ENCODE measurements around the gene PROK2.

Gene PROK2

GRCh38 chr3:71786217-71786549, 1.2 kb upstream of the PROK2 start:
- no peak for DNase-seq

- no peak for DNase-seq
Measured at GRCh38 chr3:71785532-71786216, 726 bp upstream of the PROK2 start.

GRCh38 chr3:71784201-71784913, 591 bp downstream of the PROK2 start:
- no peak for DNase-seq

GRCh38 chr3:71783152-71783551, 1.8 kb downstream of the PROK2 start:
- DNase-seq, result no peak

- no peak for DNase-seq
Measured at GRCh38 chr3:71780430-71780829, 4.5 kb downstream of the PROK2 start.

GRCh38 chr3:71779674-71780377, 5.1 kb downstream of the PROK2 start:
- DNase-seq, result no peak

GRCh38 chr3:71778353-71778752, 6.6 kb downstream of the PROK2 start:
- DNase-seq, result no peak

GRCh38 chr3:71776538-71776937, 8.4 kb downstream of the PROK2 start:
- no peak for DNase-seq

GRCh38 chr3:71771884-71772283, 13.1 kb downstream of the PROK2 start:
- DNase-seq, result no peak

- DNase-seq, result no peak
Measured at GRCh38 chr3:71771126-71771525, 13.8 kb downstream of the PROK2 start.

- DNase-seq, result no peak
Measured at GRCh38 chr3:71763426-71763825, 21.5 kb downstream of the PROK2 start.

GRCh38 chr3:71760140-71760539, 24.8 kb downstream of the PROK2 start:
- DNase-seq, result no peak

- DNase-seq, result no peak
Measured at GRCh38 chr3:71759401-71759800, 25.5 kb downstream of the PROK2 start.

- DNase-seq, result no peak
Measured at GRCh38 chr3:71758091-71758490, 26.9 kb downstream of the PROK2 start.

GRCh38 chr3:71754610-71755253, 30.2 kb downstream of the PROK2 start:
- no peak for DNase-seq

GRCh38 chr3:71753701-71754609, 31.0 kb downstream of the PROK2 start, which contains the start of gene GPR27:
GPR27 (plus strand) TSS chr3:71753855; CDS start chr3:71754050, 195 bp downstream.
- DNase-seq, result no peak

- no peak for DNase-seq
Measured at GRCh38 chr3:71752831-71753700, 31.9 kb downstream of the PROK2 start.

- no peak for DNase-seq
Measured at GRCh38 chr3:71751602-71752001, 33.3 kb downstream of the PROK2 start.

- no peak for DNase-seq
Measured at GRCh38 chr3:71744738-71745137, 40.2 kb downstream of the PROK2 start.

GRCh38 chr3:71742621-71743020, 42.3 kb downstream of the PROK2 start:
- no peak for DNase-seq

- DNase-seq, result no peak
Measured at GRCh38 chr3:71734881-71735280, 50.1 kb downstream of the PROK2 start.

Measured in NCI-H2029 treated with DMSO at 0.1 percent for 48 hours (cell line).